NB4 (cell line): ENCODE measurements around the gene CDH13.

Experiments
- DNase-seq: peaks from one replicate; pipeline ENCODE4 v3.0.0; 2010; ENCODE audit warnings: low read depth
- H3K4me3 ChIP-seq: one replicate; pipeline ENCODE4 v1.5.1; 2011; ENCODE audit warnings: mild to moderate bottlenecking, low read depth, low read length, moderate library complexity
- MYC ChIP-seq: IDR thresholded peaks from 2 replicates; pipeline ENCODE4 v1.6.1; 2011; ENCODE audit warnings: low read depth, low read length
- POLR2A ChIP-seq: IDR thresholded peaks from 2 replicates; pipeline ENCODE4 v1.6.1; 2011; ENCODE audit warnings: mild to moderate bottlenecking; ENCODE audit not compliant: insufficient read length; ENCODE audit errors: extremely low read depth
- TF ChIP-seq, protein P1 (sequence below): IDR thresholded peaks from one replicate; pipeline ENCODE4 v1.5.1; 2012; ENCODE audit warnings: low read depth, low read length
- TF ChIP-seq, protein P2 (sequence below): IDR thresholded peaks from 2 replicates; pipeline ENCODE4 v1.6.1; 2011; ENCODE audit warnings: low read depth, low read length

CDH13 gene

DNA sequence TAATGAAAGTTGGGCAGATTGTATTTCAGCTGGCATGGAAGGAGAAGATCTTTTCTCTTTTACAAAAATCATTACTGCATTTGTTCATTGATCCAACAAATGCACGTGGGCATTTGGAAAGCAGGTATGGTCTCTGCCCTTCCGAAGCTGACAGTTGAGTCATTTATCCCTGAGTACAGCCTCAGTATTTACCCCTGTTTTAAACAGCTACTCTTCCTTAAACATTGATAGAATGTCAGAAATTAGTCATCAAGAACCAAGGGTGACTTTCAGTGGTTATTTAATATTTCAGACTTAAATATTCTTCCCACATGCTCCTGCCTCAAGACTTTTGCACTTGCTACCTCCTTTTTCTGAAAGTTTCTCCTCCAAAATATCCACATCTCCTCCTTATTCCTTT is 954.3 kb downstream of the CDH13 start:
- DNase-seq = no peak
- TF ChIP-seq, protein P1, sequence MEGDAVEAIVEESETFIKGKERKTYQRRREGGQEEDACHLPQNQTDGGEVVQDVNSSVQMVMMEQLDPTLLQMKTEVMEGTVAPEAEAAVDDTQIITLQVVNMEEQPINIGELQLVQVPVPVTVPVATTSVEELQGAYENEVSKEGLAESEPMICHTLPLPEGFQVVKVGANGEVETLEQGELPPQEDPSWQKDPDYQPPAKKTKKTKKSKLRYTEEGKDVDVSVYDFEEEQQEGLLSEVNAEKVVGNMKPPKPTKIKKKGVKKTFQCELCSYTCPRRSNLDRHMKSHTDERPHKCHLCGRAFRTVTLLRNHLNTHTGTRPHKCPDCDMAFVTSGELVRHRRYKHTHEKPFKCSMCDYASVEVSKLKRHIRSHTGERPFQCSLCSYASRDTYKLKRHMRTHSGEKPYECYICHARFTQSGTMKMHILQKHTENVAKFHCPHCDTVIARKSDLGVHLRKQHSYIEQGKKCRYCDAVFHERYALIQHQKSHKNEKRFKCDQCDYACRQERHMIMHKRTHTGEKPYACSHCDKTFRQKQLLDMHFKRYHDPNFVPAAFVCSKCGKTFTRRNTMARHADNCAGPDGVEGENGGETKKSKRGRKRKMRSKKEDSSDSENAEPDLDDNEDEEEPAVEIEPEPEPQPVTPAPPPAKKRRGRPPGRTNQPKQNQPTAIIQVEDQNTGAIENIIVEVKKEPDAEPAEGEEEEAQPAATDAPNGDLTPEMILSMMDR = no peak
- TF ChIP-seq MYC (no peak), POLR2A (no peak)
- TF ChIP-seq, protein P2, sequence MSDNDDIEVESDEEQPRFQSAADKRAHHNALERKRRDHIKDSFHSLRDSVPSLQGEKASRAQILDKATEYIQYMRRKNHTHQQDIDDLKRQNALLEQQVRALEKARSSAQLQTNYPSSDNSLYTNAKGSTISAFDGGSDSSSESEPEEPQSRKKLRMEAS = no peak
- H3K4me3 ChIP-seq = no peak overlapping the region

DNA sequence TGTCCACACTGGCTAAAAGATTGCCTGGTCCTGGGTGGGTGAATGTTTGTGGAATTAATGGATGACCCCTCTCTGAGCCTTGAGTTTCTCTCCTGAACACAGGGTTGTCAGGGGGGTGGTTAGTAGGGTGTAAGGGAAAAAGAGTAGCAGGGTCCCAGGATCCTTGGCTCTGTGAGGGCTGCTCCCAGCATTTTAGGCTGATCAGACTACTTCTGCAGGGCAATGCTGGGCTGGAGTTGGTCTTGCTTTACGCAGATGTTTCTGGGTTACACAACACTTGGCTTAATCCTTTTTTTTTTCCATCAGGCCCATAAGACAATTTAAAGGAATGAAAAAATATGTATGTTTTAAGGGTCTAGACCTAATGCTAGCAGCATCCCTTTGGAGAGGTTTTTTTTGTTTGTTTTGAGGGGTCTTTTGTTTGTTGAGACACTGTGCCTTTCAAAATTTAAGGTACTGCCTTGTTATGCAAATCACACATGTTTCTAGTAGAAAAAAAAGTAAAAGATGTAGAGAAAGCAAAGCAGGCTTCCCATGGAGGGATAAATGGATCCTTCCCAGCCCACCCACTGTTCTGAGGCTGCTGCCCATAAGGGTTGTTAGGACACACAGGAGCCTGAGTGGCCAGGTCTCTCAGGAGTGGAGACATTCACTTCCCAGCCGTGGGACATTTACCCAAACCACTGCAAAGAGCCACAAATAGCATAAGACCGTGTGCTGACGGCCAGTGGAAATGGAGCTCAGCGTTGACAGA is 955.4 kb downstream of the CDH13 start:
- H3K4me3 ChIP-seq = no peak overlapping the region
- DNase-seq = no peak
- TF ChIP-seq, protein P2 = no peak
- TF ChIP-seq, protein P1 = no peak

DNA sequence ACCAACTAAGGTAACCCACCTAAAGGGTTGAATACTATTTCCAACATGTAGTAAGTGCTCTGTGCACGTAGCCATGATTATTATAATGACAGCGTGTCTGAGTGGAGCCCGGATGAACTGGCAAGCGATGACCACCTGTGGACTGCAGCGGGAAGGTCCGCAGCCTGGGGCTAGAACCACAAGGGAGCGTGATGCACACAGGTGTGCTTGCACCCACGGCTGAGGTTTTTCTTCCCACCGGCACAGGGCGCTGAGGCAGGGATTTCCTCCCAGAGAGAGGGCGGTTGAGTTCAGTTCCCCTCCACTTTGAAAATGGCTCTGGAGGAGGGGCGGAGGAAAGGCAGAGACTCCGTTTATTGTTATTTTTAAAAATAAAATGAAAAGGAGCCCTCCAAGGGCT is 959.3 kb downstream of the CDH13 start:
- no peak for DNase-seq
- TF ChIP-seq MYC = no peak
- TF ChIP-seq, protein P1 = no peak
- no peak for TF ChIP-seq POLR2A
- TF ChIP-seq, protein P2 = no peak
- no peak overlapping the region for H3K4me3 ChIP-seq

DNA sequence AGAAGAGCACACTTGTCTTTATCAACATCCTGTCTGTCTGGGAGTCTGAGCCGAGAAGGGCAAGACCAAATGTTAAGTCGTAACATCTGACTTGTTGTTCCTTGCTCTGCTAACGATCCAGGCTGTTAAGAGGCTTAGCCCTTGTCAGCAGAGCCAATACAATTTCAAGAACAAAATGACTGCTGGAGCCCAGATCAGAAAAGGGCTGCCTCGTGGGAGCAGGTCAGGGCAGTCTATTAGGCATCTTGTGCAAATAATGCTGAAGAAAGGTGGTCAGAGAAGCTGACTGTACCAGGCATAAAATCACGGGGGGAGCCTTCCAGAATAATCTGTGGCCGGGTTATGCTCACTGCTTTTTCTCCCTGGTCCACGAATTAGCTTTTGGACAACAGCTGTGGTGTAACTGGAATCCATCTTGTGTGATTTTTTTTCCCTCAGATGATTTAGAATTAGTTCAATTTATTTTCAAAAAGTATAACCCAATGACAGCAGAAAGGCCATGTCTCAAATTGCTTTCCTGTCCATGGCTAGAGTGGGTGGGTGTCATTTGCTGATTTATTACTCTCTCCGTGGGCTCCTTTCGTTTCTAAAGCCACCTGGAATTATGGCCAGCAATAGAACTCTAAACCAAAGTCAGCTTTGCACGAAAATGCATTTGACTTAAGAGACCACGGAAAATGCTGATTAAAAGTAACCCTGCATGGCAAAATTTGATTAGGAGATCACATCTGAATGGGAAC is 959.9 kb downstream of the CDH13 start:
- no peak overlapping the region for H3K4me3 ChIP-seq
- no peak for DNase-seq
- TF ChIP-seq, protein P1 = no peak
- TF ChIP-seq POLR2A = no peak
- no peak for TF ChIP-seq MYC
- TF ChIP-seq, protein P2 = no peak

DNA sequence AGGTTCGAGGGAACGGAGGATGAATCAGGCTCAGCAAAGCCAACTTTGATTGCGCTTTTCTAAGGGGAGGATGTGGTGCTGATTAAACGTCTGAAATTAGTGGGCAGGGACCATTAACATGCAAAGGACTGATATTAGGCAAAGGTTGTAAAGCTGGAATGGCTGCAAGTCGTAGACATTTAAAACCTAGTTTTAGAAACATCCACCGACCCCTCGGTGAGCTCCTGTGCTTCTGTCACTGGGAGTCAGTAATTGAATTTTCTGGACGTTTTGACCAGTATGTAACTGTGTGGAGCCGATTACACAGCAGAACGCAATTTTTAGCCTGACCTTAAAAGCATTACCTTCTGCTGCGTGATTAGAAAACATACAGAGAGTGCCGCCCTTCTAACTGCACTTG is 960.4 kb downstream of the CDH13 start:
- DNase-seq = no peak
- TF ChIP-seq, protein P1 = no peak
- TF ChIP-seq, protein P2 = no peak
- TF ChIP-seq MYC (no peak), POLR2A (no peak)

More for the DNA sequence above, 960.4 kb downstream of the CDH13 start:
- H3K4me3 ChIP-seq = no peak overlapping the region
